Panc1 (cell line): ENCODE measurements around the gene LGI2. TPM values are rescaled to one million over a fixed set of nuclear protein-coding genes. Genes with fewer than 3 reads are reported as not detected.

Experiments used
- ATAC-seq: fragments of 200-7000 bp; cut with Tn5 transposase; 2 replicates; pipeline ENCODE4 v1.9.1; 2020; ENCODE audit warnings: mild to moderate bottlenecking, moderate library complexity
- BruUV-seq: library from RNA; stranded (reverse); fragments of 400-500 nt; replicated peaks from 2 replicates; lab custom pipeline; 2021; lab: Mats Ljungman, UMichigan
- CTCF ChIA-PET: fragments of 300-600 bp; sonication (Branson Sonifier 250); formaldehyde crosslinking; loops from one replicate; lab custom pipeline; 2022; ENCODE audit warnings: antibody characterized with exemption; lab: Charles Lee
- POLR2A ChIA-PET: fragments of 300-600 bp; sonication (Branson Sonifier 250); formaldehyde crosslinking; loops from one replicate; lab custom pipeline; 2022; ENCODE audit warnings: antibody characterized with exemption; lab: Charles Lee
- DNase-seq: peaks from one replicate; pipeline ENCODE4 v3.0.0-alpha.2; 2010; ENCODE audit warnings: low read depth, low spot score
- H3K27ac ChIP-seq: 2 replicates; pipeline ENCODE4 v1.5.1; 2011; ENCODE audit warnings: mild to moderate bottlenecking, low read length, inconsistent platforms
- H3K27me3 ChIP-seq: fragments of 200-500 bp; sonication (Bioruptor generic); 2 replicates; pipeline ENCODE4 v1.6.0; 2014; ENCODE audit warnings: low read length, inconsistent platforms; ENCODE audit not compliant: control insufficient read depth, insufficient read depth
- H3K36me3 ChIP-seq: fragments of 200-500 bp; sonication (Bioruptor generic); 2 replicates; pipeline ENCODE4 v1.5.1; 2014; ENCODE audit warnings: inconsistent platforms, mild to moderate bottlenecking, low read length, moderate library complexity; ENCODE audit not compliant: control insufficient read depth, insufficient read depth
- H3K4me1 ChIP-seq: 2 replicates; pipeline ENCODE4 v1.5.1; 2011; ENCODE audit warnings: inconsistent platforms, mild to moderate bottlenecking, low read length, moderate library complexity; ENCODE audit not compliant: control insufficient read depth, insufficient read depth
- H3K4me3 ChIP-seq, 2 experiments: 2 replicates each; pipeline ENCODE4 v1.5.1; 2011 to 2012; ENCODE audit warnings: low read depth in 2 of 2, low read length in 2 of 2, mild to moderate bottlenecking in 2 of 2, inconsistent platforms in 1 of 2, moderate library complexity in 1 of 2
- H3K9me3 ChIP-seq: fragments of 200-500 bp; sonication (Bioruptor generic); 2 replicates; pipeline ENCODE4 v1.5.1; 2014; ENCODE audit warnings: low read depth, mild to moderate bottlenecking, inconsistent platforms, low read length, moderate library complexity; ENCODE audit not compliant: control insufficient read depth, insufficient read depth
- CTCF ChIP-seq: fragments of 450-650 bp; IDR thresholded peaks from 2 replicates; pipeline ENCODE4 v1.5.1; 2017; ENCODE audit warnings: mild to moderate bottlenecking
- POLR2AphosphoS5 ChIP-seq: IDR thresholded peaks from 2 replicates; pipeline ENCODE4 v1.6.1; 2012; ENCODE audit warnings: mild to moderate bottlenecking, low read depth, low read length, moderate library complexity
- REST ChIP-seq, 2 experiments: IDR thresholded peaks; 2 replicates each; pipeline ENCODE4 v1.6.1; 2011 to 2012; ENCODE audit warnings: low read depth in 2 of 2, control low read depth in 1 of 2, low read length in 1 of 2, mild to moderate bottlenecking in 1 of 2, moderate library complexity in 1 of 2; ENCODE audit not compliant: insufficient read depth in 1 of 2
- SIN3A ChIP-seq: IDR thresholded peaks from 2 replicates; pipeline ENCODE4 v1.6.1; 2012; ENCODE audit warnings: low read depth, mild to moderate bottlenecking, low read length, moderate library complexity, borderline replicate concordance; ENCODE audit not compliant: insufficient read depth
- TCF7L2 ChIP-seq: IDR thresholded peaks from 2 replicates; pipeline ENCODE4 v1.6.1; 2011; ENCODE audit warnings: mild to moderate bottlenecking, low read depth, low read length, inconsistent platforms
- in situ Hi-C: cut with HindIII; loops from 2 replicates; pipeline ENCODE4 v1.10.0; 2016; ENCODE audit warnings: low sequenced_read_pairs, low pct_unique_long_range_greater_than_20kb
- intact Hi-C: fragments of 100-400 bp; cut with micrococcal nuclease; formaldehyde crosslinking; loops from one replicate; pipeline ENCODE4 v1.10.0; 2022; ENCODE audit not compliant: unreplicated experiment
- total RNA-seq: library from RNA; stranded (reverse); gene quantifications from one replicate; pipeline ENCODE4 v1.2.1, GENCODE V29; 2021; ENCODE audit not compliant: unreplicated experiment

The LGI2 gene
- total RNA-seq, 1 experiment from 2014 or later, result not detected

- ChIA-PET CTCF (no interaction called here), POLR2A (no interaction called here)
- Histone ChIP-seq H3K4me3 (no peak overlapping the region), H3K27ac (no peak overlapping the region), H3K36me3 (no peaks in the 10 kb centered on the region), H3K4me1 (no peaks in the 10 kb centered on the region), H3K27me3 (peaks cover 3% of the 10 kb centered on the region), H3K9me3 (no peaks in the 10 kb centered on the region)
- no peak for ATAC-seq
- intact Hi-C loops (no loop called here), in situ Hi-C loops (no loop called here)
- DNase-seq, result no peak
- BruUV-seq, result no TSS peak
- TF ChIP-seq TCF7L2 (no peak), CTCF (no peak), REST (IDR thresholded peaks at IDR 0.05; ENCODE audit: insufficient read depth in 1 of 2, low read depth in 2 of 2, low read length in 1 of 2) (no peak), POLR2AphosphoS5 (no peak), SIN3A (no peak)
These were observed 9.5 kb downstream of the LGI2 start for GRCh38 chr4:25021216-25021615.

GRCh38 chr4:25020236-25020635, 10.5 kb downstream of the LGI2 start:
- in situ Hi-C loops, result no loop called here
- POLR2A ChIA-PET, result no interaction called here
- CTCF ChIA-PET, result no interaction called here

More at GRCh38 chr4:25020236-25020635, 10.5 kb downstream of the LGI2 start:
- no peak for ATAC-seq
- Histone ChIP-seq H3K9me3 (no peaks in the 10 kb centered on the region), H3K27me3 (peaks cover 3% of the 10 kb centered on the region), H3K36me3 (no peaks in the 10 kb centered on the region), H3K27ac (no peak overlapping the region), H3K4me1 (no peaks in the 10 kb centered on the region), H3K4me3 (no peak overlapping the region)
- DNase-seq, result no peak
- TF ChIP-seq CTCF (no peak), REST (IDR thresholded peaks at IDR 0.05; ENCODE audit: insufficient read depth in 1 of 2, low read depth in 2 of 2, low read length in 1 of 2) (no peak), SIN3A (no peak), POLR2AphosphoS5 (no peak)
- intact Hi-C loops, result no loop called here
- no TSS peak for BruUV-seq
